GM19397 (cell line): ENCODE results near the gene TENM4.

Source experiments
- ATAC-seq: cut with Tn5 transposase; IDR thresholded peaks from one replicate; pipeline ENCODE4 v1.9.1; 2021; ENCODE audit warnings: mild to moderate bottlenecking, moderate library complexity; ENCODE audit not compliant: unreplicated experiment

Gene TENM4

DNA sequence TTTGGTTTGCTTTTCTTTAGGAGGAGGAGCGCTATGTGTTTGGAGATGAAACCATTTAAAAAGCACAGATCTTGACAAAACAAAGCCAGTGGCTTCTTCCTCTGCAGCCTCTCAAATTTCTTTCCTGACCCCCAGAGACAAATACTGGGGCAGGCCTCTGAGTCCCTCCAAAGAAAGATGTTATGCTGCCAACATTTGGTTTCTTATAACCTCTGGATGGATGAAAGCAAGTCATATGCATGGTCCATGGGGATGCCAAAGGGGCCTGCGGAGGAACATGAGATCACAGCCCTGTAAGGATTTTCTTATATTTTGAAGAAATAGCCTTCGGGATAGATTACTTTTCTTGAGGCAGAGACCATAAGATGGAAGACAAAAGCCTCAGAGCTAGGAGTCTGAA, 179.1 kb downstream of the TENM4 start:
- ATAC-seq: no peak

DNA sequence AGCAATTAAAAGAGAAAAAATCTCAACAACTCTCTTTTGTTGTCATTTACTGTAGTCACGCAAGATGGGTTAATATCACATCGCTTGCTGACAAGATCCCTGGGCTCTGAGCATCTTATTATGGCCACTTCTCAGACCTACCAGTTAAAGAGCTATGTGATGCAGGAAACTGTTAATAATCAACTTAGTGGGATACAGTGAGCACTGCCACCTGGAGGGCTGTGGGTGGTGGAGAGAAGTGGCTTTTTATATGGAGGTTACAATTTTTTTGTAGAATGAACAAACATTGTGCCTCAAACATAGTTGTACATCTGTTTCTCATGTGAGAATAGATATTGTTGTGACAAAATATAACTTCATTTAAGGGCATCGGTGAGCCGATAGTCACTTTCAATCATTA, 181.0 kb downstream of the TENM4 start:
- ATAC-seq: no peak

DNA sequence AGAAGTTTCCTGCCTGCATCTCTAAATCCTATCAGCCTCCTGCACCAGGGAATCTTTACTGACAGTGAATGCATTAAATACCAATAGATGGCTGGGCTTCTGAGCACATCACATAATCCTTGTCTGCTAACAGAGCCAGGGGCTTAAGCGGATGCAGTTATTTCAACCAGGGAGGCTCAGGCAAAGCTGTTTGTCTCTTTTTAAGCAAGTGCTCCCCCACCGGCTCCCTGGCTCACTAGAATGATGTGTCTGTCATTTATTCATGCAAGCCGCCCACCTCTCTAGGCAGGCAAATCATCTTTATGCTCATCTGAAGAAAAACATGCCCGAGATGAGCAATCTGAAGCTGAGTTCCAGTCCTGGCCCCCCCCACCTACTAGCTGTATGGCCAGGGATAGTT, 182.3 kb downstream of the TENM4 start:
- ATAC-seq: no peak

DNA sequence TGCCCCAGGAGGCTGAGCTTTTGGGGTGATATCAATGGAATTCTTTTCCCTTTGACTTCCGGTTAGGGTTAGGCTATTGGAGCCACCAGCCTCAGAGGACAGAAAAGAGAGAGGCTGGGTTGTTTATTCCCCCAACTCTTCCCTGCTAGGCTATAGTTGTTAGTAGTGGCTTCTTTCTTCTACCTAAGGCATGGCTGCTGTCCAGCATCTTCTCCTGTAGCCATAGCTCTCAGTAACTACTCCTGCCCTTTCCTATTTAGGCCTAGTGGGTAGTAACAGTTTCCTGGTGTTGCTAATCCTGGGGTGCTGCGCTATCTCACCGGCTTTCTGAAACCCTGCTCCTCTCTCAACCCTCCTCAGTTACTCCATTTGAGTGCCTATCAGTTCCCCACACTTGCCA, 184.9 kb downstream of the TENM4 start:
- no peak for ATAC-seq

DNA sequence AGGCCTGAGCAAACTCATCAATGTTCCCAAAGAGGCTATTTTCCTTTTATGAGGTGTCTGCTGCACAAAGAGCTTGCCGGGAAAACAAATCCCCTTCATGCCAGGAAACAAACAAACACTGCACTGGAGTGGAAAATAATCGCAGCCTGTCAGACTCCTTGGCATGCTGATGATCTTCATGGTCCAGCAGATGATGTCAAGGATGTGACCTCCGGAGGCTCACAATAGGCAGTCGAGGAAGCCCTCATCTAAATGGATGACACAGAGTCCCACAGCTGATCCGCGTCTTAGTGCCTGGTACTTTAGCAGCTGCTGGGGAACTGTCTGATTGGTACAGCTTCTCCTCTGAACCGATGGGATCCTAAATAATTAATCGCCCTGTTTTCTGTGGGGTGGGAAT, 187.6 kb downstream of the TENM4 start:
- no peak for ATAC-seq

DNA sequence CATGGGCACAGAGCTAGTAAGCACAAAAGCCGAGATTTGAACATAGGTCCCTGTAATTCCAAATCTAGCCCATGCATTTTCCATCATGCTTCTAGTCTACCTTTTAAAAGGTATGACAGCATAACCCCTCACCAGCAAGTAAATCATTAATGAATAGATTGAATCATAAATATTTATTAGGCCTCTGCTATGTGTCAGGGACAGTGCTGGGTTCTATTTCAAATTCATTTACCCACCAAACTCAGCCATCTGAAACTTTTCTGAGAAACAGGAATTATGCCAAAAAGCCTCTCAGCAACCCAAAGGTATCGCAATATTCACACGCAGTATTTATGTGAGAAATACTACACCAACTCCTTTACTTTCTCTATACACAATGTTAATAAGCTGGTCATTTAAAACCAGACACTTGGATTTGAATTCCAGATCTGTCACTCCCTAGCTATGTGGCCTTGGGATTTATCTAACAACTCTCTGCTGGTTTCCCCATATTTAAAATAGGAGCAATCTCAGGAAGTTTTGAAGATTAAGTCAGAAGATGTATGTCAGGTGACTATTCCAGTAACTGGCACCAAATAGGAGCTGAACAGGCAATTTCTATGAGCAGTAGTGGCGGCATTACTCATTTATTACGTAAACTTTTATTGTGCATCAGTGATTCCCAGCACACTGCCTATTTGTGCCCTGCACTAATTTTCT, 191.4 kb downstream of the TENM4 start:
- no peak for ATAC-seq

DNA sequence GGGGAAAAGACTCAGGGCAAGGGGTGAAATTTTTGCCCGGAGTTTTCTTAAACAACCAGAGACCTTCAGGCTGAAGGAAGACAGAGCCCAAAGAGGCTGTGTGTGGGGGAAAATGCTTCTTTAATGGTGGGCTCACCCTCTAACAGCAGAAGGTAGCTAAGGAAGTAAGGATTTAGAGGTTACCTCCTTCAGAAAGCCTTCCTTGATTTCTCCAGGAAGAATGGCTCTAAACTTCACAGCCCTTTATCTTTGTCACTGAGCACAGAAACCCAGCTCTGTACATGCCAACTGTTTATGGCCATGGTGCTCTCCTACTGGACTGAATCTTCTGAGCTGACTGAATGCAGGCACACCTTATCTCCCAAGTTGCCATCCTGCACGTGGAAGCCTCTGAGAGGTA, 196.0 kb downstream of the TENM4 start:
- ATAC-seq: no peak

DNA sequence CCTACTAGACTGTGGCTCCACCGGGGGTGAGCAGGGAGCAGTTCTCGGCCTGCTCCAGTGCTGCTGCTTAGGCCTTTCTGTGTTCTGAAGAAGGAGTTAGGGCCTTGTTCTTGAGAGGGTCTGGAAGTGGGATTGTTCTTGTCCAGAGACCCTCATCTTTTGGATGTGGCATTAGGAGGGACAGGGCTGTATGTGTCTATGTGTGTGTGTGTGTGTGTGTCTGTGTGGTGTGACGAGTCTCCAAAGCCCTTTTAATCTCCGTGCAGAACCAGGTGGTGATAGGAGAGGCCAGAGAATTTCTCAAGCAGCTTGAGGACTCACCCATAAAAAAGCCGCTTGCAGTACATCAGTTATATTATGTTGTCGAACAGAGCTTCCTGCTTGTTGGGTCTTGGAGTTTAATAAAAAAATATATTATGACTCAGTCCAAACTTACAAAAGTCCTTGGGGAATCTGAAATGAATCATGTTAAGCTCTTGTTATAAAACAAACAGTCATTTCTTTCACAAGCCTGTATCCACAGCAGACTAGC, 196.5 kb downstream of the TENM4 start:
- no peak for ATAC-seq

DNA sequence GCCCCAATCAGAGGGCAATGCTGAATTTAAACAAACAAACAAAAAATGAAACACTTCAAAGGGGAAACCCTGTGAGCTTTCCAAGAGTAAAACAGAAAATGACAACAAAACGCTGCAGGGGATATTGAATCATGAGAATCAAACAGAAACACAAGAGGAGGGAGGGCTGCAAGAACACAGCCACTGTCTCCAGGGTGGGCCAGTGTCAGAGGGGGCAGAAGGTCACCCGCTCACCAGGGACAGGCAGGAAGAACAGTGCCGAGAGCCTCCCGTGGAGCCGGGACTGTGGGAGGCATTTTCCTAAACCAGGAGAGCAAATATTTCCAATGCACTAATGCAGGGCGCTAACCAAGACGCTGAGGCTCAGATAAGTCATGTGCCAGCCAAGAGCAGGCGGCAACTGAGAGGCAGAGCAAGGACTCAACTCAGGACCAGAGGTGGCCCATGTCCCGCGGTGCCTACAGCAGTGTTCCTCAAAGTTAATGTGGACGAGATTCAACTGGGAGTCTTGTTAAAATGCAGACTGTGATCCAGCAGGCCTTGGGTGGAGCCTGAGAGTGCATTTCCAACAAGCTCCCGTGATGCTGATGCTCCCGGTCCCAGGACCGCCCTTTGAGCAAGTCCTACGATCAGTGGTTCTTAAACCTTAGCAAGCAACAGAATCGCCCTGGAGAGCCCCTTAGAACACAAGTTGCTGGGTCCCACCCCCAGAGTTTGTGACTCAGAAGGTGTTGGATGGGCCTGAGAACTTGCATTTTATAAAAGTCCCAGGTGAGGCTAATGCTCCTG, 197.2 kb downstream of the TENM4 start:
- no peak for ATAC-seq

DNA sequence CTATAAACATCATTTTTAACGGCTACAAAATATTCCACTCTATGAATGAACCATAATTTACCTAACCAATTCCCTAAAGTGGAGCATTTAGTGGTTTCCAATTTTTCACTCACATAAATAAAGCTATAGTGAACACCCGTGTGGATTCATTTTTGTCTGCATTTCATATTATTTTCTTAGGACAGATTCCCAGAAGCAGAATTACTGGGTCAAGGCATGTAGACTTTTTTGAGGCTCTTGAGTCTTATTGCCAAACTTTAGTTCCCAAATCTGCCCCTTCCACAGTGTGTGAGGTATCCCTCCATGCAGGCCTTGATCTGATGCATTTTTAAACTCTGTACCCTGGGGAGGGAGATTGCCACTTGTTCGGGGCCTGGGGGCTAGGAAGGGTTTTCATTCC, 198.2 kb downstream of the TENM4 start:
- ATAC-seq: no peak

DNA sequence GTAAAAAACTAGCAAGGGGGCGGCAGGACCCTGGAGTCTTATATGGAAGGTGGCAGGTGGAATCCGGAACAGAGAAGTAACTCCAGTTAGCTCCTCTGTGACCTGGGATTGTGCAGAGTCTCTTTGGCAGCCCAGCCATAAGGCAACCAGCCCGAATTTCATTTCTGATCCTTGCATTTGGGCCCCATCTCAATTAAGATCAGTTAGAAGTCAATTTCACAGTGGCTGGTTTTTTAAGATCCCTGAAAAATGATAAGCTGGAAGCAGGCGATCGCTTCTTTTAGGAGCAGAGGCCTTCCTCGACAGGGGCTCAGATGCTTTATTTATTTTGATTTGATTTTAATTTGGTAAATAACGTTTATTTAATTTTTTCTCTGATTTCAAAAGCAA, 199.0 kb downstream of the TENM4 start:
- no peak for ATAC-seq

DNA sequence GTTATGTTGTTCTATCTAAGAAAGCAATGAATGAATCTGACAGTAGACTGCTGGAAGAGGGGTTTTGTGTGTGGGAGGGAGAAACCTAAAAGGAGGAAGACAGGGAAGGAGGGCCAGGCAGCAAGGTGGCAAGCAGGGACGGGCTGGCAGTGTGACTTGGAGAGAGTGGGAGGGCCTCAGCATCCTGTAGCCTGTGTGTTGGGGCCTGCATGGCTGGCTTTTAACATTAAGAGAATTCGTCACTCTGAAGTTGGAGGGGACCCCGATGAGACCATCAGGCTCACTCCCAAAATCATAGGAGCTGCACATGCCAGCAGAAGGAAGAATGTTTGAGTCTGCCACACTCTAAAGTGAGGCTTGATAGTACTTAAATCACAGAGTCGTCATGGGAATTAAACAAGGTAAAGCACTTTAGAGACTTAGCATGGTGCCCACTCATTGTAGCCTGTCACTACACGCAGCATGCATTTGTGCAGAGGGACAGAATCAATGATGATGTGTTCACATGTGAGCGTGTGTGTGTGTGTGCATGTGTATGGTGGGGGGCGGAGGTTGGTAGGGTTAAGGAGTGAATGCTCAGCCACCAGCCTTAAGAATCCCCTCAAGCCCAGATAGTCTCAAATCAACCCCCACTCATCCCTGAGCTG, 199.5 kb downstream of the TENM4 start:
- ATAC-seq: no peak

DNA sequence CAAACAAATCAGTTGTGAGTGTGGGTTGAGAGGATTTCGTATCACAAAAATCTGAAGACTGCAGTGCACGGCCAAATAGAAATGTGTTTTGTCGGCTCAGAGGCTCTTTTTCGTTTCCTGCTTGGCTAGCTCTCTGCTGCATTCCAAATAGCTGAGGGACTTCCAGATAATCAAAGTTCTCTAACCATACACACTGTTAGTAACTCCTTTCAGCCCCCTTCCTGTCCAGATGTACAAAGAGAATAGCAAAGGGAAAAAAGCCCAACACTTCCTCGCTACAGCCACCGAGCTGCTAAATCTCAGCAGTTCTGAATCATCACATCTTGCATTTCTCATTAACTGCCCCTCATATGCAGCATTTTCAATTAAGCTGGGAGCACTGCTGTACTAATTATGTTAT, 203.1 kb downstream of the TENM4 start:
- no peak for ATAC-seq

DNA sequence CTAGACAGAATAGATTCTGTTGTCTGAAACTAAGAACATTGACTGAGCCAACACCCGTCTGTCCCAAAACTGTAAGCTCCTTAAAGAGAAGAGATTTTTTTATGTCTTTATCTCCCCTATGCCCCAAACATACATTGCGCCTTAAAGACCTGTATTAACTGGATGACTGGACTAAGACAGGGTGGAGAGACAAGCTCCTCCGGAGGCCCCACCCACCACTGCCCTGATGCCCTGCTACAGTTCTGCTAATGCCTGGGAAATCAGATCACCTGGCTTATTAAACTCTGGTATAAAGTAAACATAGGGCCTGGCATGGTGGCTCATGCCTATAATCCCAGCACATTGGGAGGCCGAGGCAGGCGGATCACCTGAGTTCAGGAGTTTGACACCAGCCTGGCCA, 203.7 kb downstream of the TENM4 start:
- no peak for ATAC-seq

DNA sequence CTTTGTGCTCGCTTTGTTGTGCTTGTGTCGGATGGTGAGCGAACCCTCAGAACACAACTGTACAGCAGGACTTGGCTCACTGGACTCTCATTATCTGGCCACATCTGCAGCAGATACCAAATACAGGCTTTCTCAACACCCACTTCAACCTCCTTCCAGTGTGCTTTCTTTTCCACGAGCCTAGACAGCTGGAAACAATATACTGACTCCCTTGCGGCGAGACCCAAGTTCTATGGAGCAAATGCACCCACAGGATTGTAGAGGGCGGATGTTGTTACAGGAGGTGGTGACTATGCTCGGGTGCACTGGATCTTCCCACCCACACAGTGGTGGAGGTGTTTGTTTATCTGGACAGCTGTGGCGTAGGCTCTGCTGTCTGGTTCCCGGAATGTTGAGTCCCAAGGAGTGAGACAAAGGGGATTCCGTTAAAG, 204.3 kb downstream of the TENM4 start:
- ATAC-seq: no peak

DNA sequence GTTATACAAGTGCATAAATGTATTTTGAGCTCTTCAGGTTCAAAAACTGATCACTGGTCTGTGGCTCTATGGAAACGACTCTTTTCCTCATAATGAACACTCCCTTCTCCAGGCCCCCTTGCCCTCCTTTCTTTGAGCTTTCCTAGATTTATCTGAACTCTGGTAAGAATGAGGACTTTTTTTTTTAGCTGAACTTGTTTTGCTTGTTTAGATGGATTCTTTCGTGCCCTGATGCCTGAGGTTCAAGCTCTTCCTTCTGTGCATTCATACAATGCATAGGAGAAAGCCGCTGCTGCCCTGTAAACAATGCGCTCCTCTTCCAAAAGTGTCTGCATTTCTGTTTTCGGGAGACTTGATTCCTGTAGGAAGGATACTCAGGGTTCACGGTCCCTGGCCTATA, 205.1 kb downstream of the TENM4 start:
- ATAC-seq: no peak

DNA sequence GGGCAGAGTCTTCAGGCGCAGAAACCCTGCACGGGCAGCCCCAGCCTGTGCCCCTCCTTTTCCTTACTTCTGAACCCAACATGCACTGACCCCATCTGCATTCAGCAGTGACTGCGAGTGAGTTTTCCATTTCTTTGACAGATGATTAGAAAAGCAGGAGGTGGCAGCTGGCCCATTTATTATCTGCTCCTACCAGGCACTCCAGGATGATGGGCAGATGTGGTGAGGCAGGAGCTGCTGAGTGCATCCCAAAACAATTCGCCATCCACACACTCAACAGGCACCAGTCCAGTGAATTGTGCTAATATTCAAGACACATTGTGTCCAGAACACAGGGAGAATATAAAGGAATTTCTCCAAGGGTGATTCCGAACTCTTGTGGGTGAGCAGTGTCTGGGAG, 208.5 kb downstream of the TENM4 start:
- ATAC-seq: no peak

DNA sequence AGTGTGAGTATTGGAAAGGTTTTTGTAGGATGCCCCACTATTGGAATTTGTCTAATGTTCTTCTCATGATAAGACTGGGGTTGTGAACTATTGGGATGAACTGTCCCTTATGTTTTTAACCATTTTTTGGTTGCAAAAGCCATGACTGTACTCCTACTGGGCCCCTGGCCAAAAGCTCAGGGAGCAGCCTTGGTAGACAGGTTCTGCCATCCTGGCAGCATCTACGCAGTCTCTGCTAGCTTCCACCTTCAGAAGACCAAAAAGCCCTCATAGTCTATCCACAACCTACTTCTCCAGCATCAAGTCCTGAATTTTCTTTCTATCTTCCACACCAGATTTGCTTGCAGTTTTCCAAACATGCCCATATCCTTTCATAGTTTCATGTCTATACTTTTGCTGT, 211.8 kb downstream of the TENM4 start:
- no peak for ATAC-seq

DNA sequence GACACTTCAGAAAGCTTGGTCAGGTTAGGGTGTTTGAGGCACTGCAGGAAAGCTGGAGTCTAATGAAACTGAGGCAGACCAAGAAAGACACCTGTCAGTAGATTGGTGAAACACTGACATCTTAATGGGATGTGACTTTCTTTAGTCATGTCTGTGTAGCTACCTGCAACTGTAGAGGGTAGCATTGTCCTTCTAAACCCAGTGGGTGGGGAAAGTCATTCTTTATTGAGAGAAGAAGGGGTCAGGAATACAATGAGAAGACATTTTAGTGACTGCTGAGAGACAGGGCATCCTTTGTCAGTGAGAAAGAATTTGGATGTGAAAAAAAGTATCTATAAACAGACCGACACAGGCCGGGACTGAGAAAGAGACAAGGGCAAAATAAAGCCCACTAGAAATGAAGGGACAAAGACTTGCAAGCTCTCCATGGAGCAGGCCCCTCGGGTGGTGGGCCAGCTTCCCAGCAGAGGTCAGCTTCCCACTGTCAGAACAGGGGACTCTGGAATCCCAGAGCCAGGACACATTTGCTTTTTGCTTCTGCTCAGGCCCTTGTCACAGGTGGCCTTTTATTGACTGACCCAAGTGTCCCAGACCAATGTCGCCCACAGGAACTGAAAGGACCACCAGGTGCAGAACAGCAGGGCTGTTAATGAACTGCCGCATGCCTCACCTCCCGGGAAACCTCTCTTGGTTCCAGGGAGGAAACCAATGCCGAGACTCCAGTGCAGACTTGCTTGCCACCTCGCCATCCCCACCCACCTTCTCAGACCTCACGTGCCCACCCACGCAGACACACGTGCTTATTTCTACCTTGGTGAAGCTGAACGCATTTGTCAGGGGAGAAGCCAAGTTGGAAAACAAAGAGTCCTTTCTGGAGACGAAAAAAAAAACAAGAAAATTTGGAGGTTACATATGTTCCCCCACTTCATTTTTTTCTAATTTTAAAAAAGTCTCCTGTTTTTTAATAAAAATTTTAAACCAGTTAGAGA, 212.8 kb downstream of the TENM4 start:
- ATAC-seq: no peak

DNA sequence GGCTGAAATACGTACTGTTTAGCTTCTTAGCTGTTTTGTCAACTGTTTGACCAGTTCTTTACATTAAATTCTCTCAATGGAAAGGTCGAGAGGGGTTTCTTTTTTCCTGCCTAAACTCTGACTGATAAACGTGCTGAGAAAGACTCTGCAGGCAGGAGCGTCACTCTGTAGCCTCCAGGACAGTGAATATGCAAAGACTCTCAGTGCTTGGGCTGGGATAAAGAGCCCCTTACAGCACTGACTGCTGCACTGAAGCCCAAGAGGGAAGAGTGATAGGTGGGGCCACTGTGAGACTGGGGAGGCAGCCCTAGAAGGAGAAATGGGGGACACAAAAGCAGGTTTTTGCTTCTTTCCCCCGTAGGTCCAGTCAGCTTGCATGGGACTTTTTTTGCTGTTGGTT, 213.5 kb downstream of the TENM4 start:
- no peak for ATAC-seq

DNA sequence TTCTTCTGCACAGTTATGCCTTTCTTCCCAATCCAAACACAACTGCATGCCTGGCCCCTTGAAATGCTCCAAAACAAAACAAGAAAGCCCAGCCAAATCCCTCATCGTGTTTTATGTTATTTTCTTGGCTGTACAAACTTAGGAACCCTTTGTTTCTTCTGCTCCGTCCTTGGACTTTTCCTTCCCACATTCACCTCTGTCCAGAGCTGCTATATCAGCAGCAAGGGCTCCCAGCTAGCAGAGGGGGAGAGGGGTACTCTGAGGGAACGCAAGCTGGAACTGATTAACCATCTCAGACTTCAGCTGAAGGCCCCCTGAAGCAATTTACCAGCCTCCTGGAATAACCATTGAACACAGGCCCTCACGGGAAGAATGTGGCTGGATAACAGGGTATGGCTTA, 214.7 kb downstream of the TENM4 start:
- no peak for ATAC-seq
